GM12878 (cell line): Measurements from ENCODE around the gene TUNAR.

ENCODE experiments used
- BHLHE40 ChIP-seq, 2 experiments: fragments of 450-650 bp in 1 of 2; IDR thresholded peaks; 2 replicates each; pipeline ENCODE4 v1.6.1; 2011 to 2017; ENCODE audit warnings: low read depth in 2 of 2, borderline replicate concordance in 1 of 2, improper control_type of control experiment in 1 of 2, low read length in 1 of 2, mild to moderate bottlenecking in 1 of 2
- BRCA1 ChIP-seq: IDR thresholded peaks from 2 replicates; pipeline ENCODE4 v1.6.1; 2011; ENCODE audit warnings: low read depth, low read length, improper control_type of control experiment
- CTCF ChIP-seq, 3 experiments: IDR thresholded peaks in 2 of 3; conservative IDR thresholded peaks in 1 of 3; 2 replicates each; pipeline ENCODE4 v1.5.1; 2011; ENCODE audit warnings: low read depth in 3 of 3, low read length in 3 of 3, mild to moderate bottlenecking in 3 of 3, control low read depth in 2 of 3, moderate library complexity in 2 of 3, inconsistent platforms in 1 of 3, mixed read lengths in 1 of 3; ENCODE audit not compliant: control insufficient read depth in 2 of 3, insufficient read depth in 1 of 3; ENCODE audit errors: extremely low read depth in 1 of 3
- EP300 ChIP-seq, 2 experiments: fragments of 150-350 bp in 1 of 2; IDR thresholded peaks; 2 replicates each; pipeline ENCODE4 v1.6.1; 2011 to 2012; ENCODE audit warnings: low read depth in 2 of 2, low read length in 2 of 2, borderline replicate concordance in 1 of 2, improper control_type of control experiment in 1 of 2, inconsistent platforms in 1 of 2; ENCODE audit not compliant: control insufficient read depth in 1 of 2
- NBN ChIP-seq: fragments of 450-650 bp; IDR thresholded peaks from 2 replicates; pipeline ENCODE4 v1.6.1; 2016
- NRF1 ChIP-seq: conservative IDR thresholded peaks from 2 replicates; pipeline ENCODE4 v1.6.1; 2011; ENCODE audit warnings: mild to moderate bottlenecking, low read depth, low read length, improper control_type of control experiment
- POLR2AphosphoS2 ChIP-seq: IDR thresholded peaks from 2 replicates; pipeline ENCODE4 v1.6.1; 2011; ENCODE audit warnings: low read depth, mild to moderate bottlenecking, low read length, improper control_type of control experiment, moderate library complexity
- POLR2AphosphoS5 ChIP-seq: IDR thresholded peaks from 2 replicates; pipeline ENCODE4 v1.6.1; 2011; ENCODE audit warnings: mild to moderate bottlenecking, low read length, inconsistent platforms
- SMAD1 ChIP-seq: fragments of 450-650 bp; IDR thresholded peaks from 2 replicates; pipeline ENCODE4 v1.6.1; 2018; ENCODE audit warnings: mild to moderate bottlenecking, low read depth; ENCODE audit not compliant: partially characterized antibody
- SMC3 ChIP-seq: IDR thresholded peaks from 2 replicates; pipeline ENCODE4 v1.6.1; 2011; ENCODE audit warnings: low read length, improper control_type of control experiment, borderline replicate concordance
- USF1 ChIP-seq: IDR thresholded peaks from 2 replicates; pipeline ENCODE4 v1.6.1; 2011; ENCODE audit warnings: borderline replicate concordance, low read depth, mild to moderate bottlenecking, moderate library complexity, mixed read lengths, low read length; ENCODE audit not compliant: insufficient read depth; ENCODE audit errors: extremely low read length
- YY1 ChIP-seq: IDR thresholded peaks from 2 replicates; pipeline ENCODE4 v1.6.1; 2011; ENCODE audit warnings: low read depth, mild to moderate bottlenecking, low read length
- ZNF274 ChIP-seq: IDR thresholded peaks from one replicate; pipeline ENCODE4 v1.8.0; 2011; ENCODE audit not compliant: insufficient read length, insufficient read depth

GRCh38 chr14:95885278-95885677, 8.6 kb downstream of the TUNAR start:
- no peak for TF ChIP-seq SMAD1
- no peak for TF ChIP-seq BHLHE40 (IDR thresholded peaks at IDR 0.05; ENCODE audit: borderline replicate concordance in 1 of 2, low read depth in 2 of 2, low read length in 1 of 2)
- TF ChIP-seq POLR2AphosphoS2: no peak
- TF ChIP-seq USF1: no peak
- no peak for TF ChIP-seq YY1
- no peak for TF ChIP-seq POLR2AphosphoS5
- TF ChIP-seq NBN: no peak
- no peak for TF ChIP-seq SMC3
- TF ChIP-seq BRCA1: no peak
- TF ChIP-seq EP300 (IDR thresholded peaks at IDR 0.05; ENCODE audit: borderline replicate concordance in 1 of 2, control insufficient read depth in 1 of 2, low read depth in 2 of 2, low read length in 2 of 2): no peak
- TF ChIP-seq CTCF (IDR thresholded peaks at IDR 0.05 in 2 of 3, conservative IDR thresholded peaks at IDR 0.05 in 1 of 3; ENCODE audit: control insufficient read depth in 2 of 3, extremely low read depth in 1 of 3, insufficient read depth in 1 of 3, low read depth in 3 of 3, low read length in 3 of 3): no peak
- no peak for TF ChIP-seq ZNF274
- no peak for TF ChIP-seq NRF1
